GM19238 (cell line): ENCODE results near the gene PPAN.

ENCODE experiments used
- DNase-seq: peaks from one replicate; pipeline ENCODE4 v3.0.0; 2011; ENCODE audit warnings: low spot score; ENCODE audit not compliant: insufficient read length

PPAN gene

DNA sequence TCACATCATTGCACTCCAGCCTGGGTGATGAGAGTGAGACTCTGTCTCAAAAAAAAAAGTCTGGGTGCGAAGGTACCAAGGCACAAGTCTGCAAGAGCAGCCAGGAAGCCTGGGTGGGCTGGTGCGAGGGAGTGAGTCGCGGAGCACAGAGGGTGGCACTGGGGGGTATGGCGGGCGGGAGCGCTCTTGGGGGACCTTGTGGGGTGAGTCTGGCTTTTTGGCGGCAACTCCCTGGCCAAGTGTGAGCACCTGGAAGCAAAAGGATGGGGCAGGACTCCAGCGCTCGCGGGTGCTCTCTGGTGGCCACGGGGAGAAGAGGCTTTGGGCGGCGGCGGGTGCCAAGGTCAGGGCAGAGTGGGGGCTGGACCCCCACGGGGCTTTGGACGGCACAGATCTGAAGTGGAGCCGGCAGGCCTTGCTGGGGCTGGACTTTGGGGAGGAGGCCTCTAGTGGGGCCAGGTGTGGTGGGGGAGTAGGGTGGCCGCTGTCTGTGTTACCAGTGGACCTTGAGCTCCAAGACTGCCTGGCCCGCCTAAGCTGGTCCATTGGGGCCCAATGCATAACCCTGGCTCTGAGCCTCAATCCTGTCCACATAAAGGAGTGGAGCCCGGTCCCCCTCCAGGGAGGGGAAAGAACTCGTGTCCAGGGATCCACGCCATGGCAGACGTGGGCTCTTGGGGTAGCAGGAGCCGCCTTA is 6.9 kb downstream of the PPAN start:
- DNase-seq: peak; percentile 51

GRCh38 chr19:10113592-10113963 is 7.4 kb downstream of the PPAN start:
- DNase-seq: no peak

DNA sequence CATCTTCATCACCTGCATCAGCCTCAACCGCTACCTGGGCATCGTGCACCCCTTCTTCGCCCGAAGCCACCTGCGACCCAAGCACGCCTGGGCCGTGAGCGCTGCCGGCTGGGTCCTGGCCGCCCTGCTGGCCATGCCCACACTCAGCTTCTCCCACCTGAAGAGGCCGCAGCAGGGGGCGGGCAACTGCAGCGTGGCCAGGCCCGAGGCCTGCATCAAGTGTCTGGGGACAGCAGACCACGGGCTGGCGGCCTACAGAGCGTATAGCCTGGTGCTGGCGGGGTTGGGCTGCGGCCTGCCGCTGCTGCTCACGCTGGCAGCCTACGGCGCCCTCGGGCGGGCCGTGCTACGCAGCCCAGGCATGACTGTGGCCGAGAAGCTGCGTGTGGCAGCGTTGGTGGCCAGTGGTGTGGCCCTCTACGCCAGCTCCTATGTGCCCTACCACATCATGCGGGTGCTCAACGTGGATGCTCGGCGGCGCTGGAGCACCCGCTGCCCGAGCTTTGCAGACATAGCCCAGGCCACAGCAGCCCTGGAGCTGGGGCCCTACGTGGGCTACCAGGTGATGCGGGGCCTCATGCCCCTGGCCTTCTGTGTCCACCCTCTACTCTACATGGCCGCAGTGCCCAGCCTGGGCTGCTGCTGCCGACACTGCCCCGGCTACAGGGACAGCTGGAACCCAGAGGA is 7.9 kb downstream of the PPAN start:
- DNase-seq: no peak

- DNase-seq: no peak
Observed at GRCh38 chr19:10114651-10115391, 8.7 kb downstream of the PPAN start.

- DNase-seq: no peak
Observed at GRCh38 chr19:10115392-10116084, 9.4 kb downstream of the PPAN start.

- no peak for DNase-seq
Observed at GRCh38 chr19:10116085-10116865, 10.1 kb downstream of the PPAN start.

GRCh38 chr19:10116866-10117616 is 10.9 kb downstream of the PPAN start:
- no peak for DNase-seq

DNA sequence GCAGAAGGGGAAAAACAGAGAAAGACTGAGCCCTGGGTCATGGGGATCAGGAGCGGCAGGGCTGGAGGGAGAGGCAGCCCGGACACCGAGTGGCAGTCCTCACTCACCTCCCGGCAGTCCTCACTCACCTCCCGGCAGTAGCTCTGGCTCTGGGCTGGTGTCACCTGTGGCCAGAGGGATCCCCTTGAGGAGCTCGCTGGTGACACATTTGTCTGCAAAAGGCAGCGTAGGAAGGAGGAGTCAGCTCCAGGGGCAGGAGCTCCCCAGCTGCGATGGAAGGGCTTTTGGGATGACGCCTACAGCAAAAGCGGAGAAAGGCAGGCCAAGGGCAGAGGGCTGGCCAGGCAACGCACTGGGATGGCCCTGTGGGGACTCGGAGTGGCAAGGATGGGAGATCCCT is 12.8 kb downstream of the PPAN start:
- DNase-seq: no peak

DNA sequence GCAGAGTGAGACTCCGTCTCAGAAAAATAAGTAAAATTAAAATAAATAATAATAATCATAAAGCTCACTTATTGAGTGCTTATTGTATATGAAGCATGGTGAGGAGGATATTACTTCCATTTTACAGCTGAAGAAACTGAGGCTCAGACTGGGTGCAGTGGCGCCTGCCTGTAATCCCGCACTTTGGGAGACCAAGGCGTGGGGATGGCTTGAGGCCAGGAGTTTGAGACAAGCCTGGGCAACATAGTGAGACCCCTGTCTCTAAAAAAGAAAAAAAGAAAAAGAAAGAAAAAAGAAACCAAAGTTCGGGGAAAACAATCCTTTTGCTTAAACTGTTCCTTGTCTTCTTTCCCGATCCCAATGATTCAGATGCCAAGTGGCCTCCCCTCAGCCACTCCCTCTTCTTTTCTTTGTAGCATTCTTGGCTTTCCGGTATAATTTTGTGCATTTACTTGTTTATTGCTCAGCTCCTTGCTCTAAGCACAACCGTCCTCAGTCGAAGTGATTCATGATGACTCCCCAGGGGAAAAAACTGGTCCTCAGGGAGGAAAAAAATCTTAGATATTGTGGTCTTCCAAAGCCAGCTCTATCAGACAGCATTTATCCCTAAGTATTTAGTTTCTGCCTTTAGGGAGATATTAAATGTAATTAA is 14.5 kb downstream of the PPAN start:
- DNase-seq: no peak

GRCh38 chr19:10122045-10122444 is 15.9 kb downstream of the PPAN start:
- DNase-seq: no peak

GRCh38 chr19:10124429-10124828 is 18.3 kb downstream of the PPAN start:
- DNase-seq: no peak

- no peak for DNase-seq
Observed at GRCh38 chr19:10126213-10126639, 20.1 kb downstream of the PPAN start.

GRCh38 chr19:10132905-10133304 is 26.7 kb downstream of the PPAN start:
- DNase-seq: no peak

DNA sequence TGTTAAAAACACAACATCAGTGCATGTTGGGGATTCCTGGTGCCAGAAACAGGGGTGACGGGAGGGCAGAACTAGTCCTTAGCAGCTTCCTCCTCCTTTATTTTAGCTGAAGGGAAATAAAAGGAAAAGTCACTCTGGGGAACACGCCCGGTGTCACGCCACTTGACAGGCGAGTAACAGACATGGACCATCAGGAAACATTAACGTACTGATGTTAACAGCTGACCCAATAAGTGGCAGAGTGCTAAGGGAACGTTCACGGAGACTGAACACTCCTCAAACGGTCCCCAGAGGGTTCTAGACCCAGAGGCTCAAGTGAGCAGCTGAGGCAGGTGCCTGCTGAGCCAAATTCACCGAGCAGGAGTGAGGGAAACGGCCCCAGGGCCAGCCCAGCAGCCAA is 27.4 kb downstream of the PPAN start:
- no peak for DNase-seq

- no peak for DNase-seq
Observed at GRCh38 chr19:10134040-10134439, 27.9 kb downstream of the PPAN start.

DNA sequence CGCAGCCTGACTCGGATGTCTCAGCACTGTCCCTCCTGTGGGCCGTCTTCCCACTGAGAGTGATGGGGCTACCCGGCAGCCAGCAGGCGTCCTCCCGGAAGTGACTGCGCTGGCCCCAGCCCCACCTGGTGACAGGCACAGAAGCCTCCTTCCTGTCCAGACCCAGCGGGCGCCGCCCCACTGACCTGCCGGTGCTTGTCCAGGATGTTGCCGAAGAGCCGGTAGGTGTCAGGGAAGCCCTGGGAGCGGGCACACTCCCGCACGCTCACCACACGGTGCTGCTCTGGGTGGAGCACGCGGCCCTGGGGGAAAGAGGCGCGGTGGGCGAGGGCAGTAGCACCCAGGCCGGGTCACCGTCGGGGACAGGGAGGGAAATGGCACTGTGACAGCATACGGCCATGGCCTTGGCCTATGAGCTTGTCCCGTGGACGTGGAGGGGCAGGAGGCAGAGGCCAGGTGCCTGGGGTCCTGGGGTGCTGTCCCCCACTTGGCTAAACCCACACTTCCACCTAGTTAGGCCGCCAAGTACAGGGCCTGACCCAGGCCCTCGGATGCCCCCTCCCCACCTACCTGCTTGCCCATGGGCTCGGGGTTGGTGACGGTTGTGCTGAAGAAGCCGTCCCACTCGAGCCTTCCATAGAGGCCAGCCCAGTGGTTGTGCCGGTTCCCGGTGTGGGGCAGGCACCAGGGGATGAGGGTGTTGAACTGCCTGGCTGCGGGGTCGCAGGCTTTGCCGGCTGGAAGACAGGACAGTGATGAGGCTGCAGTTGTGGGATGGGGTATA is 29.6 kb downstream of the PPAN start:
- no peak for DNase-seq

DNA sequence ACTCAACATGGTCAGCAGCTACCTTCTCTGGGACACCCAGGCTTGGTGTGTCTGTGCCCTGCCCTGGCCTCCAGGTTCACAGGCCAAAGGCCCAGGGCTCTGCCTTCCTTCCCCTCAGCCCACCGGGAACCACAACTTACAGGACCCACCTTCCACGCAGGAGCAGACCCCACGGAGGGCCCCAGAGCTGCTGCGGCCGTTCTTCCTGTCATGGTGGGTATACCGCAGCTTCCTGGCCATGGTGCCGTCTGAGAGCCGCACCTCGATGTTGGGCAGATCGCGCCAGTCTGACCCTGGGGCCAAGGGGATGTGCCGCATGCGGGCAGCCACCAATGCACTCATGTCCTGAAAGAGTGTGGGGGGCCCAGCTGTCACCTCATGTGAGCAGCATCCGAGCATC is 30.8 kb downstream of the PPAN start:
- no peak for DNase-seq

DNA sequence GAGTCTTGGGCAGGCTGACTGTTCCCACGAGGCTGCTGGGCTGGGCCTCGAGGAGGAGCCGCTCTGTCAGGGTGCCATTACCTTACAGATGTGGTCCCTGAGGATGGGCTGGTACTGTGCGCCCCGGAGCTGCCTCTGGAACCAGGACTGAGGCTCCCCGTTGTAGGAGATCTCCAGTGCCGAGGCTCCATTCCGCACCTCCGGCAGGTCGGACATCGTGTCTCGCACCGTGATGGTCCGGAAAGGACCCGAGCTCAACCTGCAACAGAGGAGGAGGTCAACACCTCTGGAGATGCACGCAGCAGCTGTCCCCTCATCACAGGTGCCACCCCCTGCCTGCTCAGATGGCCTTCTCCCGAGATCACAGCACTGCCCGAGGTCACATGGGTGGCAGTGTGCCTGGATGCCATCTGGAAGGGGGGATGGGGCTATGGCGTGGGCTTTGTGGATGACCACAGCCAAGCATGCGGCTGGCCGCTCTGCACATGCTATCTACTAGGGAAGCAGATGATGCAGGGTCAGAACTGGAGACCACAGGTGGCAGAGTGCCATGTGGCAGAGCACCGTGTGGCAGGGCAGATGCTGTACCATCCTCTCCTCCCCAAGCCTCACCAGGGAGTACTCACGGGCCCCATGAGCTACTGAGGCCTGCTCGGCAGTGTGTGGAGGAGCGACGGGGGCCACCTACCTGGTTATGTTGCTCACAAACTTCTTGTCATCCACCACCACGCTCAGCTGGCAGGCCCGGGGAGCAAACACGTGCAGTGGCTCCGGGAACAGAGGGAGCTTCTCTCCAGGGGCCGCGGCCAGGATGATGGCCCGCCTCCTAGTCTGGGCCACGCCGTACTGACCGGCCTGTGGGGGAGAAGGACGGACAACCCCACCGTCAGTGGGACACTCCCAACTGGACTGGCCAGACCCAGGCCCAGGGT is 31.9 kb downstream of the PPAN start:
- DNase-seq: no peak
